Superior temporal gyrus (tissue), 1 donor: ENCODE results near the gene REC8.

ENCODE experiments used
- DNase-seq: peaks from one replicate; pipeline ENCODE4 v3.0.0-alpha.2; 2016; ENCODE audit errors: extremely low spot score

Gene REC8

GRCh38 chr14:24159777-24160498 is 11.9 kb upstream of the REC8 start:
- DNase-seq, result no peak

GRCh38 chr14:24160499-24160849 is 11.4 kb upstream of the REC8 start:
- DNase-seq, result no peak

GRCh38 chr14:24160850-24161804 is 10.8 kb upstream of the REC8 start, which contains the start of gene IRF9:
IRF9 (plus strand) TSS chr14:24161265; CDS start chr14:24162145, 880 bp downstream.
- peak; percentile 99 for DNase-seq

- DNase-seq, result peak; percentile 26
Measured at GRCh38 chr14:24162093-24162492, 9.8 kb upstream of the REC8 start.

- DNase-seq, result no peak
Measured at GRCh38 chr14:24164518-24164991, 7.3 kb upstream of the REC8 start.

GRCh38 chr14:24165785-24166184 is 6.1 kb upstream of the REC8 start:
- no peak for DNase-seq

GRCh38 chr14:24167469-24168114 is 4.3 kb upstream of the REC8 start:
- DNase-seq, result no peak

GRCh38 chr14:24172261-24172860 is 481 bp downstream of the REC8 start:
- DNase-seq, result peak; percentile 20

GRCh38 chr14:24172871-24173281 is 996 bp downstream of the REC8 start:
- DNase-seq, result peak; percentile 22

- no peak for DNase-seq
Measured at GRCh38 chr14:24176599-24176998, 4.7 kb downstream of the REC8 start.

- DNase-seq, result no peak
Measured at GRCh38 chr14:24177041-24177825, 5.4 kb downstream of the REC8 start.

GRCh38 chr14:24177891-24178290 is 6.0 kb downstream of the REC8 start:
- DNase-seq, result no peak

GRCh38 chr14:24178399-24179178 is 6.7 kb downstream of the REC8 start:
- DNase-seq, result no peak

- DNase-seq, result no peak
Measured at GRCh38 chr14:24179294-24179960, 7.5 kb downstream of the REC8 start.

GRCh38 chr14:24179961-24180796 is 8.3 kb downstream of the REC8 start:
- peak; percentile 80 for DNase-seq

GRCh38 chr14:24181371-24182077 is 9.6 kb downstream of the REC8 start:
- no peak for DNase-seq

- no peak for DNase-seq
Measured at GRCh38 chr14:24182110-24182882, 10.4 kb downstream of the REC8 start.
